ENCODE results near the gene RBM22. TPM values are rescaled to one million over a fixed set of nuclear protein-coding genes. Genes with fewer than 3 reads are reported as not detected.

RBM22 gene
- total and polyA plus RNA-seq, 10 of the 15 experiments (the other 5 are each of a cell fraction or from before 2014, with no cell fraction given): 26.3 to 66.4 (median 43.0) TPM

GRCh38 chr5:150710165-150710564 is 9.3 kb upstream of the RBM22 start:
- RAD21 ChIA-PET (ENCODE audit: unreplicated experiment): interaction anchor here (2.4 kb wide), 1 partner anchor 136 kb away, joined by 5 read pairs; the partner anchor contains the start of gene IRGM
- no peak for TF ChIP-seq BMI1 (IDR thresholded peaks at IDR 0.05; ENCODE audit: borderline replicate concordance)
- peak in 2 of 3 experiments; percentile 15 to 35; a peak in 2 of 6 replicates for TF ChIP-seq CTCF (IDR thresholded peaks at IDR 0.05 in 2 of 3, conservative IDR thresholded peaks at IDR 0.05 in 1 of 3; ENCODE audit: control insufficient read depth in 2 of 3, extremely low read depth in 1 of 3, insufficient read depth in 1 of 3, low read depth in 3 of 3, low read length in 3 of 3)
- TF ChIP-seq SMC3 (IDR thresholded peaks at IDR 0.05; ENCODE audit: borderline replicate concordance, low read length): 0 out of 2 replicates have a peak, but pooled peaks have one; percentile 21
- DNase-seq (ENCODE audit: low read depth, low spot score): no peak
- Histone ChIP-seq H3K36me3 (ENCODE audit: control insufficient read depth in 2 of 2, insufficient read depth in 2 of 2, low read length in 1 of 2) (peaks cover 14 to 15% of the 10 kb centered on the region in 2 experiments), H2AFZ (ENCODE audit: control insufficient read depth, low read depth, low read length) (no peak overlapping the region), H3K4me2 (ENCODE audit: control insufficient read depth, insufficient read depth) (no peak overlapping the region), H3K79me2 (ENCODE audit: control insufficient read depth, insufficient read depth, low read length) (no peaks in the 10 kb centered on the region), H4K20me1 (ENCODE audit: control insufficient read depth, insufficient read depth) (no peaks in the 10 kb centered on the region), H3K4me3 (no peak overlapping the region), H3K27me3 (replicated peaks in 1 of 2; ENCODE audit: control insufficient read depth in 2 of 2, insufficient read depth in 2 of 2, low read length in 1 of 2) (no peaks in the 10 kb centered on the region), H3K9ac (ENCODE audit: control insufficient read depth, insufficient read depth, low read length) (no peak overlapping the region), H3K27ac (ENCODE audit: control insufficient read depth, insufficient read depth) (no peak overlapping the region), H3K9me3 (replicated peaks; ENCODE audit: control insufficient read depth, insufficient read depth, low read length) (no peaks in the 10 kb centered on the region), H3K4me1 (ENCODE audit: control insufficient read depth, insufficient read depth, low read length) (no peaks in the 10 kb centered on the region)
- ATAC-seq: peak; percentile 24; the same call in 1 of the 3 replicates
- 50% methylated on average over 2 of the region's 2 CpGs for WGBS (ENCODE audit: insufficient coverage, insufficient replicate concordance, low lambda C conversion rate, missing lambda C conversion rate)
- intact Hi-C loops (cut with micrococcal nuclease; ENCODE audit: unreplicated experiment): no loop called here
- CTCF ChIA-PET: interaction anchor here (1.7 to 2.3 kb wide), 3 partner anchors 10 to 251 kb away, joined by 4 to 21 read pairs (median 16); partner anchors contain the start of gene RBM22
- no TSS peak for BruUV-seq (replicated peaks)
- POLR2A ChIA-PET: no interaction called here
- SMC1A ChIA-PET (ENCODE audit: uncharacterized antibody, unreplicated experiment): interaction anchor here (1.3 to 1.8 kb wide), 2 partner anchors 150 to 151 kb away, joined by 3 to 8 read pairs; no protein-coding TSS in a partner anchor
- in situ Hi-C loops (cut with MboI): no loop called here
- no peak for FAIRE-seq
